Memory B cell (primary cell): ENCODE results near the gene ADK.
"Not testable (repeated sequence)": the region's sequence is repeated elsewhere in the genome, so short reads cannot be mapped to it uniquely, and the experiment has no call there.

Source experiments
- ATAC-seq: fragments of 150-1000 bp; cut with Tn5 transposase; 2 replicates; pipeline ENCODE4 v1.10.0; 2021; ENCODE audit warnings: low read depth, mild to moderate bottlenecking, moderate library complexity
- DNase-seq, 2 donors: peaks; one replicate each; pipeline ENCODE4 v3.0.0; 2022; ENCODE audit warnings: low spot score in 2 of 2
- H3K27ac Mint-ChIP-seq: one replicate; pipeline ENCODE4 v1.8.0; 2022; ENCODE audit warnings: mild to moderate bottlenecking, moderate library complexity, mixed read lengths
- H3K27me3 Mint-ChIP-seq: one replicate; pipeline ENCODE4 v1.8.0; 2022; ENCODE audit warnings: mixed read lengths
- H3K36me3 Mint-ChIP-seq: one replicate; pipeline ENCODE4 v1.8.0; 2022; ENCODE audit warnings: mild to moderate bottlenecking, mixed read lengths
- H3K4me1 Mint-ChIP-seq: one replicate; pipeline ENCODE4 v1.8.0; 2022; ENCODE audit warnings: mixed read lengths
- H3K4me3 Mint-ChIP-seq: one replicate; pipeline ENCODE4 v1.8.0; 2022; ENCODE audit warnings: mild to moderate bottlenecking, moderate library complexity, mixed read lengths
- H3K9me3 Mint-ChIP-seq: one replicate; pipeline ENCODE4 v1.8.0; 2022; ENCODE audit warnings: mixed read lengths

ADK gene

DNA sequence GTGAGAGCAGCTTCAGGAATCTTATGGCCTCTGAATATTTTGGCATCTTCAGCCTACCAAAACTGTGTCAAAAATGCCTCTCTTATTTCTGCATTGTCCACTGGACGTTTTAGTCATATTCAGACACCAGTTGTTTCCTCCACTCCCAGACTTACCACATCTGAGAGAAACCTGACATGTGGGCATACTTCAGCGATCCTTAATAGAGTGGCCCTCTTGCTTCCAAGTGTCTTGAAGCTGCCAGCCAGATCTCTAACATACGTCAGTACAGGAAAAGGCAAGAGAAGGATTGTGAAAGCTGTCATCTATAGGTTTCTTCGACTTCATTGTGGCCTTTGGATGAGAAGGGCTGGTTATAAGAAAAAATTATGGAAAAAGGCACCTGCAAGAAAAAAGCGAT, 376.6 kb downstream of the ADK start:
- DNase-seq, H3K27me3 Mint-ChIP-seq, H3K4me1 Mint-ChIP-seq, H3K27ac Mint-ChIP-seq, H3K9me3 Mint-ChIP-seq, ATAC-seq, H3K4me3 Mint-ChIP-seq: not testable (repeated sequence)
- H3K36me3 Mint-ChIP-seq: peaks cover 28% of the 10 kb centered on the region

DNA sequence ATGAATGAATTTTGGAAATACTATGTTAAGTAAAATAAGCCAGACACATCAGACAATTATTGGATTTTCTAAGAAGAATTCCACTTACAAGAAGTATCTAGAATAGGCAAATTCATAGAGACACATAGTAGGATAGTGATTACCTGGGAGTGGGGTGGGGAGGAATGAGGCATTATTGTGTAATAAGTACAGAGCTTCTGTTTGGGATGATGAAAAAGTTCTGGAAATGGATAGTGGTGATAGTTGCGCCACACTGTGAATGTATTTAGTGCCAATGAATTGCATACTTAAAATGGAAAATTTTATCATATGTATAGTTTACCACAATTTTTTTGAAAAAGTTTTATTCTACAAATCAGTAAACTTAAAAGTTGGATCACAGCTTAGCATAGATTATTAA, 378.2 kb downstream of the ADK start:
- no peaks in the 10 kb centered on the region for H3K27me3 Mint-ChIP-seq
- no peak overlapping the region for H3K27ac Mint-ChIP-seq
- DNase-seq (no peak), ATAC-seq (no peak)
- peaks cover 20% of the 10 kb centered on the region for H3K36me3 Mint-ChIP-seq
- H3K4me1 Mint-ChIP-seq: no peaks in the 10 kb centered on the region
- H3K9me3 Mint-ChIP-seq: no peaks in the 10 kb centered on the region
- H3K4me3 Mint-ChIP-seq: no peak overlapping the region

DNA sequence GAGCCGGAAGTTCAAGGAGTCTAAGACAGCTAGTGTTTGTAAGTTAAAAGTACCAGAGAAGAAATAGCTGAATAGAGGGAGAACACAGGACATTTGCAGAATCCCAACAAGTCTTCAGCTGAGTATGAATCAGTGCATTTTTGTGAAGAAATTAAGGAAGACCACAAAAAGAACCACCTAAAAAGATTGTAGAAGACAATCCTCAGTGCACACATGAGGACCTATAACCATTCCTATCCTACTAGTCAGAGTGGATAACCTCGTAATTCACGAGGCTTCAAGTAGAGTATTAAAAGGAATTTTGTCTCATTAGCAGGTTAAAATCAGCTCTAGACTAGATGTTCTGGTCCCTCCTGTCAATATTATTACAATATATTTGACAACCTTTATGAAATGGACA, 380.0 kb downstream of the ADK start:
- Mint-ChIP-seq H3K4me3 (no peak overlapping the region), H3K27me3 (no peaks in the 10 kb centered on the region), H3K36me3 (peaks cover 20% of the 10 kb centered on the region), H3K9me3 (no peaks in the 10 kb centered on the region), H3K27ac (no peak overlapping the region), H3K4me1 (no peaks in the 10 kb centered on the region)
- DNase-seq (no peak), ATAC-seq (no peak)

DNA sequence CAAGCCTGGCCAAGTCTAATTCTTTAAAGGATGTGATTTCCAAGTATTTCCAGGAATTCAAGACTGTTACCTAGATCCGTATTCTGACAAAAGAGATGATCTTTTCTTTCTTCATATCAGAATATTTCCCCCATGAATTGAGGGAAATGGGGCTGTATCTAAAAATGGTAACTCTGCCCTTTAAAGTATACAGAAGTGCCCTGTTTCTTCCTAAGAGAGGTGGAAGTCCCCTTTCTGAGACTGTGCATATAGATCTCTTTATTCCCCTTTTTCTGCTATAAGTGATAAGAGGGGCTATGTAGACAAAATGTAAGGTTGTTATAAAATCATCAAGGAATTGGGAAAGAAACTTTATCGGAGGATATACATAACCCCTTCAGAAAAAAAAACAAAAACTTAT, 388.3 kb downstream of the ADK start:
- H3K36me3 Mint-ChIP-seq: peaks cover 11% of the 10 kb centered on the region
- DNase-seq (no peak), ATAC-seq (no peak)
- H3K9me3 Mint-ChIP-seq: peaks cover 2% of the 10 kb centered on the region
- H3K4me1 Mint-ChIP-seq: no peaks in the 10 kb centered on the region
- no peaks in the 10 kb centered on the region for H3K27me3 Mint-ChIP-seq
- H3K27ac Mint-ChIP-seq: no peak overlapping the region
- no peak overlapping the region for H3K4me3 Mint-ChIP-seq

DNA sequence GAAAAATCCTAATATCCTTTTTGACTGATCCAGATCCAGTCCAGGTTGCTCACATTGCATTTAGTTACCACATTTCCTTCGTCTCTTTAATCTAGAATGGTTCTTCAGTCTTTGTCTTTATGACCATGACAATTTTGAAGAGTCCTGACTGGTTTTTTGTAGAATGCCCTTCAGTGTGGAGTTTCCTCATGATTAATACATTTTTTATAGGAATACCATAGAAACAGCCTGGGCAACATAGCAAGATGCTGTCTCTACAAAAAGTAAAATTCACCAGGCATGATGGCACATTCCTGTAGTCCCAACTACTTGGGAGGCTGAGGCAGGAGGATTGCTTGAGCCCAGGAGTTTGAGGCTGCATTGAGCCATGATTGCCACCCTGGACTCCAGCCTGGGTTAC, 390.4 kb downstream of the ADK start:
- Mint-ChIP-seq H3K27ac (no peak overlapping the region), H3K9me3 (peaks cover 2% of the 10 kb centered on the region), H3K27me3 (no peaks in the 10 kb centered on the region), H3K4me1 (no peaks in the 10 kb centered on the region), H3K36me3 (peaks cover 11% of the 10 kb centered on the region), H3K4me3 (no peak overlapping the region)
- DNase-seq (no peak), ATAC-seq (no peak)

DNA sequence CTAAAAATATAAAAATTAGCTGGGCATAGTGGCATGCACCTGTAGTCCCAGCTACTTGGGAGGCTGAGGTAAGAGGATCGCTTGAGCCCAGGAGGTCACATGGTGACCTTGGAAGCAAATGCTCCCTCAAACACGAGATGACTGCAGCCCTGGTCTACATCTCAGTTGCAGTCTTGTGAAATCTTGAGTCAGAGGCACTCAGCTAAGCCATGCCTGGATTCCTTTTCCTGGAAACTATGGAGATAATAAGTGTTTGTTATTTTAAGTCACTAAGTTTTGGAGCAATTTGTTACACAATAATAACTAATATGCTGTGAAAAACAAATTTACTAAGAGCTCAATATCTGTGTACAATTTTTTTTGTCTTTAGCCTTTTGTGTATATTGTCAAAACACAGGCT, 391.1 kb downstream of the ADK start:
- Mint-ChIP-seq H3K4me1 (no peaks in the 10 kb centered on the region), H3K27ac (no peak overlapping the region), H3K27me3 (no peaks in the 10 kb centered on the region), H3K9me3 (no peaks in the 10 kb centered on the region), H3K4me3 (no peak overlapping the region), H3K36me3 (peaks cover 6% of the 10 kb centered on the region)
- ATAC-seq (no peak), DNase-seq (no peak)

DNA sequence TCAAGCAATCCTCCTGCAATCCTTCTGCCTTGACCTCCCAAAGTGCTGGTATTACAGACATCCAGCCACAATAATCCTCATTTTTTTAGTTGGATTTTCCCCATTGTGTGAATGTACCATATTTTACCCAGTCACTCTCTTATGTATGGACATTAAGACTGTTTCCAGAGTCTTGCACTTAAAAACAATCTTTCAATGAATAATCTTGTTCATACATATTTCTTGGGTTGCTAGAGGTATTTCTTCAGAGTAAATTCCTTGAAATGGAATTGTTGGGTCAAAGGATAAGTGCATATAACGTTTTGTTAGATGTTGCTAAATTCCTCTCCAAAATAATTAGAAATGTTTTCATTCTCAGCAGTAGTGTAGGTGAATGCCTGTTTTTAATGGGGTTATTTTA, 392.3 kb downstream of the ADK start:
- ATAC-seq: no peak
- H3K4me3 Mint-ChIP-seq: no peak overlapping the region
- no peaks in the 10 kb centered on the region for H3K27me3 Mint-ChIP-seq
- H3K9me3 Mint-ChIP-seq: no peaks in the 10 kb centered on the region
- no peak for DNase-seq
- H3K27ac Mint-ChIP-seq: no peak overlapping the region
- peaks cover 8% of the 10 kb centered on the region for H3K36me3 Mint-ChIP-seq
- no peaks in the 10 kb centered on the region for H3K4me1 Mint-ChIP-seq

DNA sequence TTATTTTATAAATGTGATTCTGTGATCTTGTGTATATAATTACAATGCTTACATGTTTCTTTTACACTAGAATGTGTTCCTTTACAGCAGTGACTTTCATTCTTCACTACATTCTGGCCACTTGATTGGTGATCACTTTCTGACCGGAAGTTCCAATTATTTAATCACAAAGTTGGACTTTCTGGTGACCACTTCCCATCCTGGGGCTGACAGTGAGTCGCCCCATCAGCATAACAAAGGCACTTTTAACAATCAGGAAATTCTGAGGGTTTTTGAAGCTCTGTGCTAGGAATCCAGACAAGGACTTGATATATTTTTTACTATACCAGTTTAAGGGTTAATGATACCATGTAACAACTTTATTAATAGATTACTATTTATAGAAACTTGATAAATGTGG, 393.1 kb downstream of the ADK start:
- H3K27ac Mint-ChIP-seq: peak overlapping the region; percentile 5
- DNase-seq (no peak), ATAC-seq (no peak)
- no peaks in the 10 kb centered on the region for H3K9me3 Mint-ChIP-seq
- no peak overlapping the region for H3K4me3 Mint-ChIP-seq
- no peaks in the 10 kb centered on the region for H3K27me3 Mint-ChIP-seq
- H3K36me3 Mint-ChIP-seq: peaks cover 8% of the 10 kb centered on the region
- H3K4me1 Mint-ChIP-seq: no peaks in the 10 kb centered on the region

DNA sequence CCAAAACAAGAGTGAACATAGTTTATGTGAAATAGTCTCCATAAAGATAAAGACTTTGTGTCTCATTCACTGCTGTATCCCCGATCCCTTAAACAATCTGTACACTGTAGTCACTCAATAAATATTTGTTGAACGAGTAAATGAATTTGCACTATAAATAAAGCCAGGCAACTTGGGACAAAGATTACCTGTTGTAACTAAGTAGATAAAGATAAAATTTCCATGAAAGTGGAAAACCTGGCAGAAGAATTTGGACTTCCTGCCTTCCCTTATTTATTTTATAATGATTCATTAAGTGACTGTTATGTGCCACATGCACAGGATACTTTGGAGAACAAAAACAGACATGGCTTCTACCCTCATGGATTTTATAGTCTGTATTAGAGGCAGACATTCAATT, 397.7 kb downstream of the ADK start:
- H3K27ac Mint-ChIP-seq: no peak overlapping the region
- H3K36me3 Mint-ChIP-seq: peaks cover 9% of the 10 kb centered on the region
- DNase-seq: no peak
- no peak overlapping the region for H3K4me3 Mint-ChIP-seq
- ATAC-seq: no peak
- H3K27me3 Mint-ChIP-seq: no peaks in the 10 kb centered on the region
- H3K9me3 Mint-ChIP-seq: no peaks in the 10 kb centered on the region
- no peaks in the 10 kb centered on the region for H3K4me1 Mint-ChIP-seq

DNA sequence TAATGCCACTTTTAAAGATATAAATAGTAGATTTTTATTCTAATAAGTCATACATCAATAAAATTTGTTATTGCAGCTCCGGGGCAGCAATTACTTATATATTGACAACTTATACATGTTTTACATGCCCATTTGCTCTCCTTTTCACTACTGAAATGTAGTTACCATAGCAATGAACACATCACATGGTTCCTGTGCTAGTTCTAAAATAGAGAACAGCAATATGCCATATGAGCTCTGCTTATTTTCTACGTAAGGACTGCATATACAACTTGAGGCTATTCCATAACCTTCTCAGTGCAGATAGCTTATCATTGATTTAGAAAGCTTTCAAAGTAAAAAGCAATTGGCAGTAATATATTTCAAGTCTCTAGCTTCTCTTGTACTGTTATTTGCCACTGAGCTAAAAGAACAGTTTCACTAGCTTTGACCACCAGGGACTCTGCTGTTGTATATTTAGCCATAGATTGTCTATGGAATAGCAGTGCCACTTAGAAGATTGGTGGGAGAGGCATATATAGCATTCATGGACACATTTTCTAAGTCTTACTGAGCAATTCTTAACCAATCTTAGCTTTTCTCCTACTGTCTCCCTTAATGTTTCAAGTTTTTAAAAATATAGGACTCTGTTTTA, 405.2 kb downstream of the ADK start:
- H3K9me3 Mint-ChIP-seq: no peaks in the 10 kb centered on the region
- no peak for ATAC-seq
- no peak for DNase-seq
- H3K27me3 Mint-ChIP-seq: no peaks in the 10 kb centered on the region
- no peak overlapping the region for H3K4me3 Mint-ChIP-seq
- H3K36me3 Mint-ChIP-seq: peaks cover 20% of the 10 kb centered on the region
- H3K4me1 Mint-ChIP-seq: no peaks in the 10 kb centered on the region
- H3K27ac Mint-ChIP-seq: no peak overlapping the region

DNA sequence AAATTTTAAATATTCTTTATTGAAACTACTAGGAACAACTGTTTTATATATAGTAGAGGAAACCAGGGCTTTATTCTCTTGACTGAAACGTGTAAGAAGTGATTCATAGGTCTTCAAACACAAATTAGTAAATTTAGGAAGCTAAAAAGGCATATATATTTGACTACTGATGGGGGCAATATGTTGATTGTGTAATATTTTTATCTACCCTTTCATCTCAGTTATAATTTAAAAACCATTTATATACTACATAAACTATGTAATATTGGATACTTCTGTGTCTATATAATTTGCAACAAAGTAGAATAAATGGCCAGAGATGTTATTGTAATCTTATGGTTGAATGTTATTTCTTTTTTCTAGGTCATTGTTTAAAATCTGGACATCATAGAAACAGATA, 406.1 kb downstream of the ADK start:
- Mint-ChIP-seq H3K27me3 (no peaks in the 10 kb centered on the region), H3K36me3 (peaks cover 20% of the 10 kb centered on the region), H3K4me3 (no peak overlapping the region), H3K4me1 (no peaks in the 10 kb centered on the region), H3K9me3 (no peaks in the 10 kb centered on the region), H3K27ac (no peak overlapping the region)
- DNase-seq (no peak), ATAC-seq (no peak)

DNA sequence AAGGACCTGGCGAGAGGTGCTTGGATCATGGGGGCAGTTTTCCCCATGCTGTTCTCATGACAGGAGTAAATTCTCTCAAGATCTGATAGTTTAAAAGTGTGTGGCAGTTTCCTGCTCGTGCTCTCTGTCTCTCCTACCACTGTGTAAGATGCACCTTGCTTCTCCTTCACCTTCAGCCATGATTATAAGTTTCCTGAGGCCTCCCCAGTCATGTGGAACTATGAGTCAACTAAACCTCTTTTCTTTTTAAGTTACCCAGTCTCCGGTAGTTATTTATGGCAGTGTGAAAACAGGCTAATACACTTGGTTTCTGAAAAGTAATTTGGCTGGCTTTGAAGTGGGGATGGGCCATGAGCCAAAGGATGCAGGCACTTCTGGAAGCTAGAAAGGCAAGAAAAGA, 407.4 kb downstream of the ADK start:
- Mint-ChIP-seq H3K36me3 (peaks cover 21% of the 10 kb centered on the region), H3K9me3 (no peaks in the 10 kb centered on the region), H3K4me1 (no peaks in the 10 kb centered on the region), H3K27me3 (no peaks in the 10 kb centered on the region), H3K4me3 (no peak overlapping the region), H3K27ac (peak overlapping the region; percentile 42)
- ATAC-seq (no peak), DNase-seq (no peak)

DNA sequence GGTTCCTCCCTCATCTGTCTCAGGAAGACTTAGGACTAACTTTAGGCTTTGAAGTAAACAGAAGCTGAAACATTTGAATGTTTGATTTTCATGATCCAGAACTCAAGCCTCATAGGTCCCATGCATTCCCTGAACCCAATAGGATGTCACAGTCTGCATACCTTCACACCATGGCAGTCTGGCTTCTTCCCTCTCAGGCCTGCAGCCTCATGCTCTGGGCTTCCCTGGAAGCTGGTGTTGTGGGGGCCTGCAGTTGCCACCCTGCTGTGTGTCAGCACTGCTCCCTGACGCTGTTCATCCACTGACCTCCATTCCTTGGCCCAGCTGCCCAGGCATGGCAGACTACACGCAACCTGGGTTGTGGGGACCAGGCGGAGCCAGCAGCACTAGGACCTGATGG, 407.9 kb downstream of the ADK start:
- no peaks in the 10 kb centered on the region for H3K4me1 Mint-ChIP-seq
- H3K4me3 Mint-ChIP-seq: no peak overlapping the region
- no peaks in the 10 kb centered on the region for H3K9me3 Mint-ChIP-seq
- DNase-seq (no peak), ATAC-seq (no peak)
- H3K27me3 Mint-ChIP-seq: no peaks in the 10 kb centered on the region
- peaks cover 21% of the 10 kb centered on the region for H3K36me3 Mint-ChIP-seq
- H3K27ac Mint-ChIP-seq: no peak overlapping the region

DNA sequence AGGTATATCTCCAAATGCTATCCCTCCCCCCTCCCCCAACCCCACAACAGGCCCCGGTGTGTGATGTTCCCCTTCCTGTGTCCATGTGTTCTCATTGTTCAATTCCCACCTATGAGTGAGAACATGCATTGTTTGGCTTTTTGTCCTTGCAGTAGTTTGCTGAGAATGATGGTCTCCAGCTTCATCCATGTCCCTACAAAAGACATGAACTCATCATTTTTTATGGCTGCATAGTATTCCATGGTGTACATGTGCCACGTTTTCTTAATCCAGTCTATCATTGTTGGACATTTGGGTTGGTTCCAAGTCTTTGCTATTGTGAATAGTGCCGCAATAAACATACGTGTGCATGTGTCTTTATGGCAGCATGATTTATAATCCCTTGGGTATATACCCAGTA, 417.9 kb downstream of the ADK start:
- peaks cover 24% of the 10 kb centered on the region for H3K36me3 Mint-ChIP-seq

DNA sequence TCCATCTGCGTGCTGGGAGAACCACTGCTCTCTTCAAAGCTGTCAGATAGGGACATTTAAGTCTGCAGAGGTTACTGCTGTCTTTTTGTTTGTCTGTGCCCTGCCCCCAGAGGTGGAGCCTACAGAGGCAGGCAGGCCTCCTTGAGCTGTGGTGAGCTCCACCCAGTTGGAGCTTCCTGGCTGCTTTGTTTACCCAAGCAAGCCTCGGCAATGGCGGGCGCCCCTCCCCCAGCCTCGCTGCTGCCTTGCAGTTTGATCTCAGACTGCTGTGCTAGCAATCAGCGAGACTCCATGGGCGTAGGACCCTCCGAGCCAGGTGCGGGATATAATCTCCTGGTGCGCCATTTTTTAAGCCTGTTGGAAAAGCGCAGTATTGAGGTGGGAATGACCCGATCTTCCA, 422.5 kb downstream of the ADK start:
- H3K4me3 Mint-ChIP-seq, ATAC-seq, H3K9me3 Mint-ChIP-seq, H3K27ac Mint-ChIP-seq, H3K4me1 Mint-ChIP-seq, H3K27me3 Mint-ChIP-seq, DNase-seq: not testable (repeated sequence)
- H3K36me3 Mint-ChIP-seq: peaks cover 31% of the 10 kb centered on the region

More for the DNA sequence above, 417.9 kb downstream of the ADK start:
- DNase-seq, H3K4me3 Mint-ChIP-seq, H3K27ac Mint-ChIP-seq, H3K9me3 Mint-ChIP-seq, H3K27me3 Mint-ChIP-seq, H3K4me1 Mint-ChIP-seq, ATAC-seq: not testable (repeated sequence)
